Thyroid gland (tissue), 4 donors: ENCODE data around the gene SLC38A3.
"Not testable (repeated sequence)": the region's sequence is repeated elsewhere in the genome, so short reads cannot be mapped to it uniquely, and the experiment has no call there.

Experiments
- POLR2A ChIP-seq, 2 donors: fragments of 450-650 bp; IDR thresholded peaks; one replicate each; pipeline ENCODE4 v1.6.1; 2017; ENCODE audit warnings: antibody characterized with exemption in 2 of 2, mild to moderate bottlenecking in 2 of 2, moderate library complexity in 1 of 2
- TF ChIP-seq, protein P1 (sequence below), 6 experiments: fragments of 200-600 bp in 3 of 6; fragments of 450-650 bp in 3 of 6; sonication (generic) in 3 of 6; IDR thresholded peaks; one replicate each; pipeline ENCODE4 v1.5.1; 2016 to 2019; ENCODE audit warnings: antibody characterized with exemption in 6 of 6, mild to moderate bottlenecking in 2 of 6, inconsistent platforms in 1 of 6, moderate library complexity in 1 of 6

DNA sequence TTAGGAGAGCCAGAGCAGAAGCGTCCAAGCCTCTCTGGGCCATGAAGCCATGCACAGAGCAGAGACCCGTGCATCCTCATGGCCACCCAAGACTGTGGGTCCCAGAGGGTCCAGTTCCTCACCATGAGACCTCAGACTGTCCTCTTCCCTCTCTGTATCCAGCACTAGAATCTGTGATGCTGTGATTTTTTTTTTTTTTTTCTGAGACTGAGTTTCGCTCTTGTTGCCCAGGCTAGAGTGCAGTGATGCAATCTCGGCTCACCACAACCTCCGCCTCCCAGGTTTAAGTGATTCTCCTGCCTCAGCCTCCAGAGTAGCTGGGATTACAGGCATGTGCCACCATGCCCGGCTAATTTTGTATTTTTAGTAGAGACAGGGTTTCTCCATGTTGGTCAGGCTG, 39.7 kb downstream of the SLC38A3 start:
- TF ChIP-seq, protein P1, sequence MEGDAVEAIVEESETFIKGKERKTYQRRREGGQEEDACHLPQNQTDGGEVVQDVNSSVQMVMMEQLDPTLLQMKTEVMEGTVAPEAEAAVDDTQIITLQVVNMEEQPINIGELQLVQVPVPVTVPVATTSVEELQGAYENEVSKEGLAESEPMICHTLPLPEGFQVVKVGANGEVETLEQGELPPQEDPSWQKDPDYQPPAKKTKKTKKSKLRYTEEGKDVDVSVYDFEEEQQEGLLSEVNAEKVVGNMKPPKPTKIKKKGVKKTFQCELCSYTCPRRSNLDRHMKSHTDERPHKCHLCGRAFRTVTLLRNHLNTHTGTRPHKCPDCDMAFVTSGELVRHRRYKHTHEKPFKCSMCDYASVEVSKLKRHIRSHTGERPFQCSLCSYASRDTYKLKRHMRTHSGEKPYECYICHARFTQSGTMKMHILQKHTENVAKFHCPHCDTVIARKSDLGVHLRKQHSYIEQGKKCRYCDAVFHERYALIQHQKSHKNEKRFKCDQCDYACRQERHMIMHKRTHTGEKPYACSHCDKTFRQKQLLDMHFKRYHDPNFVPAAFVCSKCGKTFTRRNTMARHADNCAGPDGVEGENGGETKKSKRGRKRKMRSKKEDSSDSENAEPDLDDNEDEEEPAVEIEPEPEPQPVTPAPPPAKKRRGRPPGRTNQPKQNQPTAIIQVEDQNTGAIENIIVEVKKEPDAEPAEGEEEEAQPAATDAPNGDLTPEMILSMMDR (IDR thresholded peaks at IDR 0.05): not testable (repeated sequence)
- TF ChIP-seq POLR2A (IDR thresholded peaks at IDR 0.05): not testable (repeated sequence)
